NCI-H2196 (cell line): Measurements from ENCODE around the gene CDK4.
A peak's percentile ranks its signal among the peaks of the same experiment; 100 is the strongest.

Experiments
- DNase-seq: peaks from one replicate; lab custom pipeline; 2025; ENCODE audit not compliant: unreplicated experiment; lab: John Stamatoyannopoulos, UW

Gene CDK4

DNA sequence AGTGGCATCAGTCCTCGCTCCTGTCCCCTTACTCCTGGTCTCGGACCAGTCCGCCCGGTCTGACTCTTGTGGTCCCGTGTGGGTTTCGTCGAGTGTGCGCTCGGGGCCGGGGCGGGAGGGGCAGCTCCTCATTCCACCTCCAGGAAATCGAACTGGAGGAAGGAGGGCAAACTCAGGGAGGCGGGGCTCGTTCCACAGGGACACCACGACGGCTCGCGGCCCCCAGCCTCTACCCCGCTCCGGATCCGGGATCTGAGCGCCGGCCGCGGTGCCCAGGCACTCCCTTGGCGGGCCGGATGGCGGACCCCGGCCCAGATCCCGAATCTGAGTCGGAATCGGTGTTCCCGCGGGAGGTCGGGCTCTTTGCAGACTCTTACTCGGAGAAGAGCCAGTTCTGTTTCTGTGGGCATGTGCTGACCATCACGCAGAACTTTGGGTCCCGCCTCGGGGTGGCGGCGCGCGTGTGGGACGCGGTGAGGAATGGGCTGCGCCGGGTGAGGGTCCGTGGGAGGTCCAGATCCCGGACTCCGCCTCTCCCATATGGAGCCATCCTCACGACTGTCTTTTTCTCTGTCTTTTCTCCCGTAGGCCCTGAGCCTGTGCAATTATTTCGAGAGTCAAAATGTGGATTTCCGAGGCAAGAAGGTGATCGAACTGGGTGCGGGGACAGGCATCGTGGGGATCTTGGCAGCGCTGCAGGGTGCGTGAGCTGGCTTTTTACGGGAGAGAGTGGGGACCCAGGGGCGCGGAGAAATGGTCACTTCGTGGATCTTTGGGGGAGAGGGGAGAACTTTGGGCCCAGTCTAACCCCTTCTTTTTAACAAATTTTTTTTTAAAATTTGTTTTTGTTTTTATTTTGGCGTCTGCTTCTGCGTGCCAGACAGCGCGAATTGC is 20.6 kb upstream of the CDK4 start, which contains the start of gene EEF1AKMT3:
TSS of gene EEF1AKMT3 (plus strand) at position 186 of the 894 bp plus-strand sequence. CDS start at position 297, 111 bp downstream.
- peak; percentile 45 for DNase-seq

DNA sequence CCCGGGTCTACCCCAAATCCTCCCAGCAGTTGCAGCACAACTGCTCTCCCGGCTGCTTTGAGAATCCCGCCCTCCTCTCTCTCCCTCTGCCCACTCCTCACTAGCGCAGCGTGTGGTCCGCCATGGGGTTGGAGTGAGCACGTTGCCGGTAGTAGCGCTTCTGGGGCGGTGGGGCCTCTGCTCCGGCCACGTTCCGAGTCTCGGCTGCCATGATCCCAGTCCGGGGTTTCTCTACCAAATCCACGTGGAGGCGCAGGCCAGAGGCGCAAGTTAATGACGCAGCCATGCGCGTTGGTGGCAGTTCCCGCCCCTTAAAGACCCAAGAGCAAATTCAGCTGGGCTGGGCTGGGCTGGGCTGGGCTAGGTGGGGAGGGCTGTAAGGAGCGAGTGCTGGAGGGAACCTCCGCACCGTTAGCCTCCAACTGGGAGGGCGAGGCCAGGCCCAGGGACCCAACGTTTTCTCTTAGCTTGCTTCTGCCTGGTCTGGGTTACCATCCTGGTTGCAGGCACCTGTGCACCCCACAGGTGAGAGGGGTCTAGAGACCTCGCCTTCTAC is 19.8 kb upstream of the CDK4 start, which contains the start of gene METTL1:
TSS of gene METTL1 (minus strand) at position 233 of the 556 bp plus-strand sequence. CDS start at position 211, 22 bp downstream.
- peak; percentile 95 for DNase-seq

DNA sequence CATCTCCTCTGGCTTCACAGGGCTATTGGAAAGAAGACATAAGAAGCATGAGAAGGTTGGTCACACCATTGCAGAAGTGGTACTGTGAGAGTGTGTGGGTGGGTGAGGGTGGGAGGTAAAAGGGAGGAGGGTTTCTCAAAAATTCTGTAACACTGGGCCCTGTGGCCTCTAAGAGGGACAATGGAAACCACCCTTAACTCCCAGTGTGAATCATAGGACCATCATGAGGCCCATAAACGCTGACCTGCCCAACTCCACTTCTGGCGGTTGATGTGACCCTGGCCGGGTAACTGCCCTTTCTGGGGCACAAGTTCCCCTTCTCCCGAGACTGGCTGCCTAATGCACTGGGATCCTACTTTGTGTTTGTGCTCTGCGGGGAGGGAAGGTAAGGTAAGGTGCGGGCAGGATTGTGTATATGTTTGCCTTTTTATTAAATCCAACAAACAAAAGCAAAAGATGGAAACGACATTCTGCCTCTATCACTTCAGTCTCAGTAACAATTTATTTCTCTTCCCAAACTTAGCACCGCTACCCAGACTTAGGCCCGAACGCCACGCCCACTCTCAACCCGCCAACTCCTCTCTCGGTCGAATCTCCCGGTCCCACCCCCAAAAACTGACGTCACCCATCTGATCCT is 19.2 kb upstream of the CDK4 start:
- DNase-seq, result peak; percentile 91

DNA sequence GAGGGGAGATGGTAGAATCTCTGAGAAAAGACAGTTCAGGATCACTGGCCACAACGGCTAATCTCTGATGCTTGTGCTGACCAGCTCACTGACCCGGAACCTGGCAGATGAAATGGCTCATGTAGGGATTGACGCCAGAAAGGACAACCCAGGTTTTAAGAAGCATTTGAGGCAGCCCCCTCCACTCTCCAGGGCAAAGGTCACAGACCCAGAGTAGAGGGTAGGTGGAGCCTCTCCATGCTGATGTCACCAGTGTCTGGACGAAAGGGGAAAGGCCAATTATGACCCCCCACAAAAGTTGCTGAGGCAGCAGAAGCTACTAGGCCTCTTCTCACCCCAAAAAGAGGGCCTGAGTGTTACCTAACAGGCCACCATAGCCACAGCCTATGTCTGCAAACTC is 18.6 kb upstream of the CDK4 start:
- DNase-seq, result no peak

DNA sequence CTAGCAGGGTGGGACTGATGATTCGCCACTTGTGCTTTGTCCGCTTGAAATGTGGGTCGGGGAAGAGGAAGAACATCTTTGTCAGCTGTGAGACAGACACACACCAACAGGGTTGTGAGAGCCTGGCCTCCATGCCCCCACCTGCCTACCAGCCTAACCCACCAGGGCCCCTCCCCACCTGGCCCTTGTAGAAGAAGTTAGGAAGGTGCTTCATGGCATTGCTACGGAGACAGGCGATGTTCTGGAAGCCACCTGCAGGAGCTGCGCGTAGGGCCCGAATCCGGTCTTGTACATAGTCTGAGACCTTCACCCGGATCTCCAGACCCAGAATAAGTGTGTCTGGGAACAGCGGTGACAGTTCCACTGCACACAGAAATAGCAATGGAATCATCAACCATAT is 17.5 kb upstream of the CDK4 start:
- DNase-seq, result no peak

DNA sequence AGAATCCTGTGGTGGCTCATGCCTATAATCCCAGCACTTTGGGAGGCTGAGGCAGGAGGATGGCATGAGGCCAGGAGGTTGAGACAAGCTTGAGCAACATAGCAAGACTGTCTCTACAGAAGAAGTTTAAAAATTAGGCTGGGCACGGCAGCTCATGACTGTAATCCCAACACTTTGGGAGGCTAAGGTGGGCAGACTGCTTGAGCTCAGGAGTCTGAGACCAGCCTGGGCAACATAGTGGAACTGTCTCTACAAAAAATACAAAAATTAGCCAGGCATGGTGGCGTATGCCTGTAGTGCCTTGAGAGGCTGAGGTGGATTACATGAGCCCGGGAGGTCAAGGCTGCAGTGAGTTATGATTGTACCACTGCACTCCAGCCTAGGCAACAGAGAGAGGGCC is 15.8 kb upstream of the CDK4 start:
- no peak for DNase-seq

DNA sequence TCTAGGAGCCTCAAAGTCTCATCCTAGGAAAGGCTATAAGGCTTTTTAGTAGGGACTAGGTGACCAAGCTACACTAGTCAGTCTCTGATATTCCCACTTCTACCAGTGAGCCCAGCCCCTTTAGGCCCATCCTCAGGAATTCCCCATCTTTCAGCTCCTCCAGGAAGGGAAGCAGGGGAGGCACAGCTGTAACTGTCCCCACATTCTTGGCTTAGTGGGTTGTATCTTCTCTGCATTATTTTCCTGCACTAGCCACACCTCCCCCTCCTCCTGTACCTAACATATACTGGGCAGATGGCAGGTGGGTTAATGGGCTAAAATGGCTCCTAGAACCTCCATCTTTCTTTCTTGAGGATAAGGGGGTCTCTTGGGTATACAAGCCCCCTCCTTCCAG is 15.2 kb upstream of the CDK4 start:
- DNase-seq, result no peak

DNA sequence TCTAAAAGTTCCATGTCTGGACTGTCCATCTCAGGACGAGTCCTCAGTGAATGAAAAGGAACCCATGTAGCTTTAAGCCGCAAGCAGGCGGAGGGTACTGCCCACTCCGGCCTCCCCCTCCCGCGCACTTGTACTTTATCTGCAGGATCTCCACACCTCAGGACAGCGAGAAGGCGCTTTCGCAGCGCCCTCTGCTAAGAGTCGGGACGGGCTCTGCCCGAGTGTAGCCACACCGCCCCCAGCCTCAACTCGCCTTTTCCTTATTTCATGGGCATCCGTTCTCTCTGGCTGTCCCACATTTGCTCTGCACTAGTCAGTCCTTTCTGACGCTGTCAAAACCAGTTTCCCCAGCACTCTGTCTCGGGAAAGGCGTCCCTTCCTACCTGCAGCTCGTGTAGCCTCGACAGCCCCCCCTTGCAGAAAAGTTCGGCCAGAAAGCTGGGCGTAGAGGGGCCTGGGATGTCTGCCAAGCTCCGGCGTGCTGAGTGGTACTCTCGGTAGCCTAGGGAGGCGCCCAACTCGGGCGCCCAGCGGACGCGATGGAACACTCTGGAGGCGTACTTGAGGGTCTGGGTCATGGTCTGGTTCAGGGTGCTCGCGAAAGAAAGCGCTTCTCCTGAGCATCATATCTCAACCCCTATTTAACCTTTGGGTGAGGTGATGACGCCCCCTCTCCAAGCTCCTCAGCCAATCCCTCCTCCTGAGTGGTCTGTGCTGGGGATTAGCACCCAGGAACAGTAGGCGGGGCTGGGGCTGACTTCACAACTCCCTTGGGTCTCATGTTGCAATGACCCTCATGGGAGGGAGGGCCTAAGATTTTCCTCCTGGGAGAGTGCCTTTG is 14.6 kb upstream of the CDK4 start, which contains the start of gene CYP27B1:
TSS of gene CYP27B1 (minus strand) at position 615 of the 841 bp plus-strand sequence. CDS start at position 578, 37 bp downstream.
- no peak for DNase-seq

DNA sequence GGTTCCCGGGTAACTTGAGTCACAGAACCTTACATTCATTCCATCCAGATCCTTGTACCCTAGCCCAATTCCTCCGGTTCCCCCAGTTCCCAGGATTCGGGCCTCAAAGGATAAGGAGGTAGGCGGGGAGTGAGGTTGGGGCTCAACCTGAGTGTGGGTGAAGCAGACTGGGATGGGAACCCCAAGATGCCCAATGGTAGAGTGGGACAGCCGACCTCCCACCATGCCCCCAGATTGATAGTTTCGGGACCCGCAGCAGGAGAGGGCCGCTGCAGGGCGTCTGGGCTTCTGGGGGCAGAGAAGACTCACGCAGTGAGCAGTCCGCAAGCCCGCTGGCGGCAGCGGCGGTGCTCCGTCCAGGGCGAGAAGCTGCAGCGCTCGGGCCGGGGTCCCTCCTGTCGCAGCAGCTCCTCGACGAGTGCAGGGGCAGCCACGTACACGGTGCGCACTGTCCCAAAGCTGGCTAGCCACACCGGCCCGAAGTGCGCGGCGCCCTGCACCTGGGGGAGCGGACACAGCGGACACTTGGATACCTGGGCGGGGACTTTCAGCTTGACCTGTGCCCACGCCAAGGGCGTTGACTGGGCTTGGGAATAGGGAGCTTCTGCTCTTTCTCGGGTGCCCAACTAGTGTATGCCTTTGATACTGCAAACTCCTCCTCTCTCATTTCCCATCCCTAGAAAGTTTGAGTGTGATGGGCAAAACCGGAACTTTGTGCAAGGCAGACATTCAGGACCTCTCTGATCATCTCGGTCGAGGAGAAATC is 13.8 kb upstream of the CDK4 start:
- no peak for DNase-seq

DNA sequence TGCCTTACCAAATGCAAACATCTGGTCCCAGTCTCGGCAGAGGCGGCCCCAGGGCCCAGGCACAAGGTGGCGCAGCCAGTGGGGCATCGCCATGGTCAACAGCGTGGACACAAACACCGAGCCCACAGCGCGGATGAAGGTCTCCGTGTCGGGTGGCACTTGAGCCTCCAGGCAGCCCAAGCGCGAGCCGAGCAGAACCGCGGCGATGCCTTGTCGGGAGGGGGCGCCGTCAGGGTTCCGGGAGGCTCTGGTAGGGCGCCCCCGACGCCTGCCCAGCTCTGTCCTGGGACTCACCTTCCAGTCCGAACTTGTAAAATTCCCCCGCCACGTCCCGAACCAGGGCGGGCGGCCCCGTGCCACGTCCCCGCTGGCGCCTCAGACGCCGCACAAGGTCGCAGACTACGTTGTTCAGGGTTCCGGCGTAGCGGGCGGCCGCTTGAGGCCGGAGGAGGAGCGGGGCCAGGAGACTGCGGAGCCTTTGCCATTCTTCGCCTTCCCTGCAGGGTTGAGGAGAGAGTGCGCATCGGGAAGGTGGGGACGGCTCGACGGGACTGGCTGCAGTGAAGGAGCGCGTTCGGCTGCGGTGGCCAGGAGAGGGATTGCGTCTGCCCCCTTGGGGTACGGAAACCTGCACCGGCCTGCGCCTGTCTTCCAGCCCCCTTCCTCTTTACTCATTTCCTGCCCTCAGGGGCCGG is 13.0 kb upstream of the CDK4 start:
- no peak for DNase-seq

DNA sequence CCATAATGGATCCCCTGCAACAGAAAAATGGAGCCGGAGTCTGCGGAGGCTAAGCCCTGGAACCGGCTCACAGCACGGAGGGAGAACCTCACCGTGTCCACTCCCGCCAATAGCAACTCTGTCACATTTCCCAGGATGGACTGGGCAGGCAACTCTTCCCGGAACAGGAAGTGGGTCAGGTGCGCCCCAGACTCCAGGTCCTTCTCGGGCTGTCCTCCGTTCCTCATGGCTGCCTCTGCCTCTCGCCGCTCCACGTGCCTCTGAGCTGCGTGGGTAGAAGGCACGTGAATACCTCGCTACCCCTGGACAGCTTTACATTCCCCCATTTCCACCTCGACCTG is 12.5 kb upstream of the CDK4 start:
- DNase-seq, result no peak

DNA sequence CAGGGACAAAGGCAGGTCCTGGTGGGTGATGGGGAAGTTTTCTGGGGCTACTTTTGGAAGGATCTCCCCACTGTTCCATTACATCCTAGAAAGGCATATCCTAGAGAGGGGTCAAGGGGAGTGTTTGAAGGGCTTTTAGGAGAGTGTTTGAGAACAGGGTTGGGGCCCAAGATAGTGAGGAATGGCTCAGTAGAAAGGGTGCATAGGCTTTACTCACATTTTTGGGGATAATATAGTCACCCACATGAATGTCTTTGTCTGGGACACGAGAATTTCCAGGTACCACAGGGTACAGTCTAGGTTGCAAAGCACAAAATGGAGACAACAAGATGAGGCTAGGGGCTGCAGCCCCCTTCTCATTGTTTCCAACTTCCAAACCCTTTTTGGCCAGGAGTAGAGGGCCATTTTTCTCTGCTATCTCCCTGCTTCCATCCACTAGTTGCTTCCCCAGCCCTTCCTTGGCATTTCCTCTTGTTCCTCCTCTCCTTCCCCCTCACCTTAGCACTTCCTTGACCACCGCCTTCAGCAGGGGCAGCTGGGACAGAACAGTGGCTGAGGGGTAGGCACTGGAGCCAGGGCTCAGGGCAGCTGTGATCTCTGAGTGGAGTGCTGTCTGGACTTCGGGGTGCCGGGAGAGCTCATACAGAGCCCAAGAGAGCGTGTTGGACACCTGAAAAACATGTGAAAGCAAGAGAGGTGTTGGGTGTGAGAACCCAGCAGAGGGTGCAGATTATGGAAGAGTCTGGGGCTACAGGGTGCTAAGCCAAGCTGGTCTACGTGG is 12.0 kb upstream of the CDK4 start:
- no peak for DNase-seq

DNA sequence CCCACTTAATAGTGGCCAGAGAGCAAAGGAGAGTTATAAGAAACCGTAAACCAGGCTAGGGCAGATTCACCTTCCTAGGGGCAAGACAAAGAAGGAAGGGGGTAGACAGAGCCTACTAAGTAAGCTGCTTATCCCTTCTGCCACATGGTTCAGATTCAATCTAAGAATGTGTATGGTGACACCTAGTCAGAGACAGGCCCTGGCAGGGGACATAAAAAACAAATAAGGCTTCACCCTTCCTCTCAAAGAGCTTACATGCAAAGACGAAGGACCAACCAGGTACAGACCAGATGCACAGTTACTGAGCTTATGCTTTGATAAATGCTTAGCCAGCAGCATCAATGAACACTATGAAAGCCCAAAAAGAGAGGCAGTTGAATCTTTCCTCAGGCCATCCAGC is 10.4 kb upstream of the CDK4 start:
- no peak for DNase-seq

DNA sequence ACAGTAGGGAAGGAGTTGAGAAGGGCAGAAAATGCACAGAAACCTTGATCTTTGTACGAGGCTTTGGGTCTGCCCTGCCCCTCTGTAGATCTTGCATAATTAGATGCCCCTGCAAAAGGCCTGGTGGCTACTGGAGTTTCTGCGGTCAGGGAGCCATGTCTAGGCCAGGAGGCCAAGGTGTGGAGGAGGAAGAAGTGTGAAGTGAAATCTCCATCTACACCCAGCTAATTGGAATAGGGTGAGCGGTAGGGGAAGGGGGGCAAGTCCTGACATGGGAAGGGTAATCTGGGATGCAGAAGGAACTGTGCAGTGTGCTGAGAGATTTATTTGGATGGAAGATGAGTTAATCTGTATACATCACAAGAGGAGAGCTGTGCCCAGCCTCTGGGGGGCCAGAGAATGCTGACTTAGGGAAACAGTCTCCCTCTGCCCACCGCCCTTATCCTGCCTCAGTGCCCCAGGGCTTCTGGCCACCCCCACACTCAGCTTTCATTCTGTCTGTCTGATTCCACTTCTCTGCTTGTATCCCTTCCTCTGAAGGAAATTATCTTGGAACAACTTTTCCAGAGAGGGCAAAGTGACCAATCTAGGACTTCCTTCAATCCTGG is 9.4 kb upstream of the CDK4 start:
- no peak for DNase-seq

DNA sequence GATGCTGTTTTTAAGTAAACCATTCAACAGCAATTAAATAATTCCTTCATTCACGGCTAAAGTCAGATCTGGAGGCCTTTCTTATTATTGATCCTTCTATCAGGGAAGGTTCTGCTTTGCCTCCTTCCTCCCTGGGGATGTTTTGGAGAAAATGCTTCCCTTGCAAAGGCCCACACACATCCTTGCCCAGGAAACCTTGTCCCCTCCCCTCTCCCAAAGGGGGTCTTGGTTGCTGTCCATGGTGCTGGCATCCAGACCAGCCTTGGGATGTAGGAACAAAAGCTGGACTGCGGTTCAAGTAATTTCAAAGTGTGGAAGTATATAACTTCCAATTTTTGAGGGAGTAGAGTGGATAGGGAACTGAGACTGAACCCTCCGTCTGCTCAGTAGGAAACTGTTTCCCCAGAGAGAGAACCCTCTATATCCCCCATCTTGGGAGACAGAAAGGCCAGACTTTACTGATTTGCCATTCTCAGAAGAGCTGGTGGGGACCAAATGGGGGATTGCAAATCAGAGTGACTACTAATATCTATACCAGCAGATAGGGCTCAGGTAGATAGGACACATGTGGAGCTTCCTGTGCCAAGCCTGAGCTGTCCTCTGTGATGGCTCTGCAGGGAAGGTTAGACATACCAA is 8.4 kb upstream of the CDK4 start:
- DNase-seq, result no peak

DNA sequence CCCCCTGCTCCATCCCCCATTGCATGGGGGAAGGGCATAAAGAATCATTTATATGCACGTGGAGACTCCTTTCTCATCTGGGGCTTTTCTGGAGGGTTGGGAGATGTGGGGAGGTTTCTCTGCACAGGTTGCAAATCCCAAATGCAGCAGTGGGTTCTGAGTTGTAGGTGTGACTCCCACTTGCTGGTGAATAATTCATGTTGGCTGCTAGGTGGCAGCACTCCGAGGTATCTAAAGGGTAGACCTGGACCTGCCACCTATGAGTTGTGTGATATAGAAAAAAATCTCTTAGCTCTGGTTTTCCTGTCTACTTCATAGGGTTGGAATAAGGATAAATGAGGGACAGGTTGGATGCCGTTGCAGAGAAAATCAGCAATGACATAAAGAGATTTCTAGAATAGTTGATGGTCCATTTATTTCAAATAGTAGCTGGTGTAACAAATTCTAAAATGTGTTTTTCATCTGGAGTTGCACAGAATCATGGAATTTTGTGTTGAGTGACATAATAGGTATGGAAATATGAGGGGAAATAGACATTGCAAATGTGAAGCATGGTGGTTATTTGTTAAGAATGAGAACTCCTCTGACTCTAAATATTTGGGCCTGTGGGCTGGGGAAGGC is 7.4 kb upstream of the CDK4 start:
- peak; percentile 53 for DNase-seq

DNA sequence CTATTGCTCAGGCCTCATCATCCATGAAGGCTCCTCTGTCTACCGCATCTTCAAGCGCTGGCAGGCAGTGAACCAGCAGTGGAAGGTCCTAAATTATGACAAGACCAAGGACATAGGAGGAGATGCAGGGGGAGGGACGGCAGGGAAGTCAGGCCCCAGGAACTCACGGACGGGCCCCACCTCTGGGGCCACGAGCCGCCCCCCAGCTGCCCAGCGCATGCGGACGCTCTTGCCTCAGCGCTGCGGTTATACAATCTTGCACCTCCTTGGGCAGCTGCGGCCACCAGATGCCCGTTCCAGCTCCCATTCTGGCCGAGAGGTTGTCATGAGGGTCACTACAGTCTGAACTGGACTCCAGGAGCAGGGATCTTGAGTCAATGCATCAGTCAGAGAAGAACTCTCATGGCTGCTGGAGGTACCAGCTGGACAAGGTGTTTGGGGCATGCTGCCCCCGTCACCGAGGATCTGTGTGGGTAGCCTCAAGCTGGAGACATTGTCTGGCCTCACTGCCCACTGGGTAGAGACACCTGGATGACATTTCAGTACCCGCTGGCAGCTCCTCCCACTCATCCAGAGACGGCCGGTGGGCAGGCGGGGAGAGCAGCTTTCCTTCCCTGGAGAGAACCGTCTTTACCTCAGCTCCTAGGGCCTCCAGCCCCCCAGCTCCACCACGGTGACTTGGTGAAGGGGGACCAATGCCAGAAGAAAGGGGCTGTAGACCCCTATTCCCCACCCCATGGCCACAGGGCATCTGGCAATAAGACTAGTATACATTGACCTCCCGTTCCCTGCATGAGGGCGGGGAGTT is 6.6 kb upstream of the CDK4 start:
- DNase-seq, result no peak
